GM19397 (cell line): ENCODE measurements around the gene CFP.

Experiments used
- ATAC-seq: cut with Tn5 transposase; IDR thresholded peaks from one replicate; pipeline ENCODE4 v1.9.1; 2021; ENCODE audit warnings: mild to moderate bottlenecking, moderate library complexity; ENCODE audit not compliant: unreplicated experiment

The CFP gene

DNA sequence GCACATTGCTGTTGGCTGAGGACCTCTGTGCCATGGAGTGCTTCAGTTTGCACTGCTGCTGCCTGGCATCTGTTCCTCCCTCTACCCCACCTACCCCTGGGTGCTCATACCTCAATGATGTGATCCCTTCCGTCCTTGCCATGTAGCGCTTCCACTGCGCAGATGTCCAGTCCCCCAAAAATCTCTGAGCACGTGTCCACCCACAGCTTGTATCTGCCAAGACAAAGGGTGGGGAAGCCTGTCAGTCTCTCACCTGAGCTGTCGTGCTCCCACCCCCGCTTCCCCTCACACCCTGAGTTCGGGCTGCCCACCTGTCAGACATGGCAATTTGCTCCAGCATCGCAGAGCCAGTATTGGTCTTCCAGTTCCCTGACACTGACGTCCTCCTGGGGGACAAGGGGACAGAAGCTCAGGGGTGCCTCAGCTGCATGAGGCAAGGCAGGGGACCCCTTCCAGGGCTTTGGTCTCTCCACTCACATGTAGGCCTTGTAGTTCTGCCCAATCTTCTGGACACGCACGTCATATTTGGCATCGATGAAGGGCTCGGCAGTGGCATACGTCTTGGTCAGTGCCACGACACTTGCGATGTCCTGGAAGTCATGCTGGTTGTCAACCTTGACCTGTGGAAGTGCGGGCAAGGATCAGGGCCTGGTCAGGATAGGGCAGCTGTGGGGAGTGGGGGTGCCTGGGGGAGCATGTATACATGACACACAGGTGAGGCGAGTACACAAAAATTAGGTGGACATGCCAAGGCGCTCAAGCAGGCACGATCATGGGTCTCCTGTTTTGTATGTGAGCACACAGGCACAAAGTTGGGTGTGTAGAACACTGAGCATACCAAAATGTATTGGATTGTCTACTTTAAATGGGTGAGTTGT is 53.5 kb downstream of the CFP start:
- ATAC-seq: no peak

- ATAC-seq: no peak
Measured at GRCh38 chrX:47574547-47575301, 55.0 kb downstream of the CFP start.

DNA sequence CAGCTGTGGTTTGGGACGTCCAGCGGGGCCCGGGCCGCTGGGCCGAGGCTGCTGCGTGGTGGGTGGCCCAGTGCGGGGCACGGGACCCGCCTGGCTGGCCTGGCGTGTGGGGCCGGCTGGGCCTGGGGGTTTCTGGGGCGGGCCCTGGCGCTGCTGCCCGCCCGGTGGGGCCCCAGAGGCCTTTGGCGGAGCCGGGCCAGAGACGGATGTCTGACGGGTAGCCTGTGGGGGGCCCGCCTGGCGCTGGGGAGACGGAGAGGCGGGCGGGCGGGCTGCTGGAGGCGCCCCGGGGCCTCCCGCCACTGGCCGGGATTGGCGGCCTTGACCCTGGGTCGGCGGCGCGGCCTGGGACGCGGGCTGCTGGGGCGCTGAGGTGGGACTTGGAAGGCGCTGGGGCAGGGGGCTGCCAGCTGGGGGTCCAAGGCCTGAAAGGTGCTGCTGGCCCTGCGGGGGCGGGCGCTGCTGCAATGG is 55.6 kb downstream of the CFP start:
- no peak for ATAC-seq

DNA sequence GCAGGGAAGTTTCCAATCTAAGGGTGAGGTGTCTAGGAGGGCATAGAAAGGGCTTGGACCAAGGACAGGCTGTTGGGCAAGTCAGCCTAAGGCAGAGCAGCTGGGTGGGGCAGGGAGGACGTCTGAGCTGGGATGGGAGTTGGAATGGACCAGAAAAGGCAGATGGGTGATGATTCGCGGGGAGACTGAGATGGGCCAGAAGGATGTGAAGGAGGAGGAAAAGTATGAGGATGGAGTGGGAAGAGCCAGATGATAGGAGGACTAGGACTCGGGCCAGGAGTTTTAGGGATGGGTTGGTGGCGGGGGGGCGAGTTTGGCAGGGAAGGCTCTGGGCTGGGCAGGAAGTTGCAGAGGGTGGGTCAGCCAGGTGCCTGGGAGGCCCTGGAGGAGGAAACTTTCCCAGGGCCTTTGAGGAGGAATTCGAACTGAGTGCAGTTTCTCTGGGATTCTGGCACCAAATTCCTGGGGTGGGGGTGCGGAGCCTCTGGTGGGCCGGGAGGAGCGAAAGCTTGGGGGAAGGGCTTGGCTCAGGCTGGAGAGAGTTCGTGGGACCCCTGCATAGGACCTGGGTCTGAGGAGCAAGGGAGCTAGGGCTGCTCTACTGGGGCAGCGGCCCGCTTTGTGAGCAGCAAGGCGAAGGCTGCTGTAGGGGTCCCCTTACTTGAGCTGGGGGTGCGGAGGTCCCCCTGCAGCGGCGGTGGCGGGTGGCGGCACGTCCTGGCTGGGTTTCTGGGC is 56.2 kb downstream of the CFP start:
- ATAC-seq: no peak
